Pericardium fibroblast (primary cell): ENCODE data around the gene STAB1. TPM values are rescaled to one million over a fixed set of nuclear protein-coding genes. Genes with fewer than 3 reads are reported as not detected.

Experiments
- total RNA-seq: library from RNA; depleted of rRNA; stranded (reverse); fragments of >200 nt; gene quantifications from 2 replicates; pipeline ENCODE4 v1.2.3, GENCODE V29; 2015

The STAB1 gene
- 0.47 and 1.4 TPM in 2 replicates for total RNA-seq

DNA sequence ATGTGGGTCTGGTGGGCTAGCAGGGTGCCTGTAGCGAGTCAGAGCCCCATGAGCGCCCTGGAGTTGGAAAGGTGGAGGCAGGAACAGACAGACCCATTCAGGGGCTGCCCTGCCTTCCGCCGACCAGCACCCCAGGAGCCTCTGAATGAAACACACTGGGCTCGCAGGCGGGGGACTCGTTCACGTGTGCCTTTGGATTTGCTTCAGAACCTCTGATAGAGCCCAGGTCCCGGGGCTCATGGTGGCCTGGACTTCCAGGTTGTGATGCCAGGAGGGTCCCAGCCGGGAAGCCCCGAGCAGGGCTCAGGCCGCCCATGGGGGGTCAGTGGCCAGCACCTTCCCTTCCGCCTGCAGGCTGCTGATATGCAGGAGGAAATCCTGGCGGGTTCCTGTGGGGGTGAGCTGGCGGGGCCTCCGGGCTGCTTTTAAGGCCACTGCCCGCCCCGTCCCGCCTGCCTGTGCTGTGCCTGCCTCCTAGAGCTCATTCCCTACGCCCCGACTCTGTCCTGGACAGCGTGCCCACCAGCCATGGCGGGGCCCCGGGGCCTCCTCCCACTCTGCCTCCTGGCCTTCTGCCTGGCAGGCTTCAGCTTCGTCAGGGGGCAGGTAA is at the start of gene STAB1:
STAB1 (plus strand) TSS at position 453 of the 610 bp plus-strand sequence; CDS start at position 529, 76 bp downstream.

GRCh38 chr3:52453496-52454249 is 41.5 kb upstream of the STAB1 start, which contains the start of gene TNNC1:
TSS of gene TNNC1 (minus strand) at chr3:52454041. CDS start at chr3:52454015, 26 bp downstream.

GRCh38 chr3:52455283-52456168 is 39.6 kb upstream of the STAB1 start, which contains the start of gene NISCH:
TSS of gene NISCH (plus strand) at chr3:52455604. CDS start at chr3:52455642, 38 bp downstream.

DNA sequence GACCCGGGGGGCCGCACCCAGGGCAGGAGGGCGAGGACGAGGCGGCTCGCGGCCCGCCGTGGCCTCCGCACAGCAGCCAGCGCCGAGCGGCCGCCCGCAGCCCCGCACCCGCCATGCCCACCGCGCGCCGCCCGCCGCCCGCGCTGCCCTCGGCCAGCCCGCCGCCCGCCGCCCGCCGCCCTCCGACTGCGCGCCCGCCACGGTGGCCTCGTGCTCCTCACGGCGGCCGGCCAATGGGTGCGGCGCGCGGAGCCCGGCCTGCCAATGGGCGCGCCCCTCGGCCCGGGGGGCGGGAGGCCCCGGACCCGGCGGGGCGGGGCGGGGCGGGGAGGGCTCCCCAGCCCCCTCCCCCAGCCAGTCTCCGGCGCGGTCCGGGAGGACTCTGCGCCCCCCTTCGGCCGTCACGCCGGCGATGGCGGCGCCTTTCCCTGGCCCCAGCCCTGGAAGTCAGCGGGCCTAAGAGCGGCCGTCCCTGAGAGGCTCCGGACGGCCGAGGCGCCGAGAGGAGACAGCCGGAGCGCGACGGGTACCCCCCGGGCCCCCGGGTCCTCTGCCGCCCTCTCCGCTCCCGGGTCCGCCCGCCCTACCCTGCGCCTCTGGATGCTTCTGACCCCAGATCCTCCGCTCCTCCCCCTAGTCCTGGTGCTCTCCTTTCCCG is 38.6 kb downstream of the STAB1 start, which contains the start of gene NT5DC2:
NT5DC2 (minus strand) TSS at position 235 of the 658 bp plus-strand sequence; CDS start at position 115, 120 bp downstream.

GRCh38 chr3:52536369-52537164 is 41.4 kb downstream of the STAB1 start, which contains the start of gene UQCC5:
TSS of gene UQCC5 (plus strand) at chr3:52536605. CDS start at chr3:52536756, 151 bp downstream.

Other genes with a start within 250 kb of the STAB1 start
- 16.3 and 24.9 TPM in 2 replicates for gene PPM1M, start 249.6 kb upstream of the STAB1 start, total RNA-seq
- 53.6 and 58.0 TPM in 2 replicates for gene WDR82, start 216.7 kb upstream of the STAB1 start, total RNA-seq
- 5.6 and 11.1 TPM in 2 replicates for gene GLYCTK, start 207.5 kb upstream of the STAB1 start, total RNA-seq
- gene DNAH1, start 179.0 kb upstream of the STAB1 start, total RNA-seq: 1.2 and 5.0 TPM in 2 replicates
- 44.8 and 57.6 TPM in 2 replicates for gene BAP1, start 85.3 kb upstream of the STAB1 start, total RNA-seq
- gene PHF7, start 84.7 kb upstream of the STAB1 start, total RNA-seq: 1.5 and 5.3 TPM in 2 replicates
- 1.0 TPM in 1 of 2 replicates, not detected in the other for gene SEMA3G, start 50.2 kb upstream of the STAB1 start, total RNA-seq
- 1.2 and 30.3 TPM in 2 replicates for gene TNNC1, start 41.3 kb upstream of the STAB1 start, total RNA-seq
- gene NISCH, start 39.7 kb upstream of the STAB1 start, total RNA-seq: 43.8 and 45.9 TPM in 2 replicates
- 158 and 169 TPM in 2 replicates for gene NT5DC2, start 38.5 kb downstream of the STAB1 start, total RNA-seq
- 35.5 and 81.3 TPM in 2 replicates for gene UQCC5, start 41.3 kb downstream of the STAB1 start, total RNA-seq
- 19.0 and 37.4 TPM in 2 replicates for gene PBRM1, start 190.6 kb downstream of the STAB1 start, total RNA-seq
- gene GNL3, start 190.7 kb downstream of the STAB1 start, total RNA-seq: 68.4 and 70.4 TPM in 2 replicates
- gene GLT8D1, start 210.5 kb downstream of the STAB1 start, total RNA-seq: 98.6 and 99.8 TPM in 2 replicates
- gene SPCS1, start 210.8 kb downstream of the STAB1 start, total RNA-seq: 138 and 162 TPM in 2 replicates